ENCODE measurements around the gene HIC1. TPM values are rescaled to one million over a fixed set of nuclear protein-coding genes. Genes with fewer than 3 reads are reported as not detected.
A peak's percentile ranks its signal among the peaks of the same experiment; 100 is the strongest.

Gene HIC1
- total and polyA plus RNA-seq, 4 donors: 0.44 to 4.8 (median 3.7) TPM

DNA sequence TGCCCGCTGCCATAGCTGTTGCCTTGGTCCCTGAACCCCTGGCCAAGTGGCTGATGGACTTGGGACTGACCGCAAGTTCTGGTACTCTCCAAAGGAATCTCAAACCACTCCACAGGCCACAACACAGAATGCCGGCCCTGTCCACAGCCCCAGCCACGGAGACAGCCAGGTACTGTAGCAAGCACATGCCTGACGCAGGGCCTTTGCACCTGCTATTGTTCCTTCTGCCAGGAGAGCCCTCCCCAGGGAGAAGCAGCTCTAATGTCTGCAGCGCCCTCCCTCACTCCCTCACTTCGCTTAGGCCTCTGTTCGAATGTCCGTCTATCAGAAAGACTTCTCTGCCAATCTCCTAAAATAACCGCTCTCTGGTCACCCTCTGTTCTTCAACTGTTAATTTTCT lies 45.2 kb upstream of the HIC1 start:
- no peaks in the 10 kb centered on the region for H3K27me3 ChIP-seq (ENCODE audit: control insufficient read depth in 4 of 4, insufficient read depth in 4 of 4, low read length in 3 of 4)
- H3K4me1 ChIP-seq (ENCODE audit: control insufficient read depth in 4 of 4, insufficient read depth in 4 of 4, low read length in 3 of 4): peaks cover 19 to 70% (median 37%) of the 10 kb centered on the region in 4 donors
- H3K9me3 ChIP-seq (ENCODE audit: control insufficient read depth in 4 of 4, low read length in 3 of 4): no peaks in the 10 kb centered on the region
- H3K9ac ChIP-seq (ENCODE audit: low read depth in 1 of 2, low read length in 2 of 2): no peak overlapping the region
- TF ChIP-seq JUND (IDR thresholded peaks at IDR 0.05) (no peak), RAD21 (IDR thresholded peaks at IDR 0.05) (no peak)
- TF ChIP-seq, protein P1, sequence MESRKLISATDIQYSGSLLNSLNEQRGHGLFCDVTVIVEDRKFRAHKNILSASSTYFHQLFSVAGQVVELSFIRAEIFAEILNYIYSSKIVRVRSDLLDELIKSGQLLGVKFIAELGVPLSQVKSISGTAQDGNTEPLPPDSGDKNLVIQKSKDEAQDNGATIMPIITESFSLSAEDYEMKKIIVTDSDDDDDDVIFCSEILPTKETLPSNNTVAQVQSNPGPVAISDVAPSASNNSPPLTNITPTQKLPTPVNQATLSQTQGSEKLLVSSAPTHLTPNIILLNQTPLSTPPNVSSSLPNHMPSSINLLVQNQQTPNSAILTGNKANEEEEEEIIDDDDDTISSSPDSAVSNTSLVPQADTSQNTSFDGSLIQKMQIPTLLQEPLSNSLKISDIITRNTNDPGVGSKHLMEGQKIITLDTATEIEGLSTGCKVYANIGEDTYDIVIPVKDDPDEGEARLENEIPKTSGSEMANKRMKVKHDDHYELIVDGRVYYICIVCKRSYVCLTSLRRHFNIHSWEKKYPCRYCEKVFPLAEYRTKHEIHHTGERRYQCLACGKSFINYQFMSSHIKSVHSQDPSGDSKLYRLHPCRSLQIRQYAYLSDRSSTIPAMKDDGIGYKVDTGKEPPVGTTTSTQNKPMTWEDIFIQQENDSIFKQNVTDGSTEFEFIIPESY (IDR thresholded peaks at IDR 0.05): no peak
- TF ChIP-seq, protein P2, sequence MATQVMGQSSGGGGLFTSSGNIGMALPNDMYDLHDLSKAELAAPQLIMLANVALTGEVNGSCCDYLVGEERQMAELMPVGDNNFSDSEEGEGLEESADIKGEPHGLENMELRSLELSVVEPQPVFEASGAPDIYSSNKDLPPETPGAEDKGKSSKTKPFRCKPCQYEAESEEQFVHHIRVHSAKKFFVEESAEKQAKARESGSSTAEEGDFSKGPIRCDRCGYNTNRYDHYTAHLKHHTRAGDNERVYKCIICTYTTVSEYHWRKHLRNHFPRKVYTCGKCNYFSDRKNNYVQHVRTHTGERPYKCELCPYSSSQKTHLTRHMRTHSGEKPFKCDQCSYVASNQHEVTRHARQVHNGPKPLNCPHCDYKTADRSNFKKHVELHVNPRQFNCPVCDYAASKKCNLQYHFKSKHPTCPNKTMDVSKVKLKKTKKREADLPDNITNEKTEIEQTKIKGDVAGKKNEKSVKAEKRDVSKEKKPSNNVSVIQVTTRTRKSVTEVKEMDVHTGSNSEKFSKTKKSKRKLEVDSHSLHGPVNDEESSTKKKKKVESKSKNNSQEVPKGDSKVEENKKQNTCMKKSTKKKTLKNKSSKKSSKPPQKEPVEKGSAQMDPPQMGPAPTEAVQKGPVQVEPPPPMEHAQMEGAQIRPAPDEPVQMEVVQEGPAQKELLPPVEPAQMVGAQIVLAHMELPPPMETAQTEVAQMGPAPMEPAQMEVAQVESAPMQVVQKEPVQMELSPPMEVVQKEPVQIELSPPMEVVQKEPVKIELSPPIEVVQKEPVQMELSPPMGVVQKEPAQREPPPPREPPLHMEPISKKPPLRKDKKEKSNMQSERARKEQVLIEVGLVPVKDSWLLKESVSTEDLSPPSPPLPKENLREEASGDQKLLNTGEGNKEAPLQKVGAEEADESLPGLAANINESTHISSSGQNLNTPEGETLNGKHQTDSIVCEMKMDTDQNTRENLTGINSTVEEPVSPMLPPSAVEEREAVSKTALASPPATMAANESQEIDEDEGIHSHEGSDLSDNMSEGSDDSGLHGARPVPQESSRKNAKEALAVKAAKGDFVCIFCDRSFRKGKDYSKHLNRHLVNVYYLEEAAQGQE (IDR thresholded peaks at IDR 0.05): no peak
- H3K4me3 ChIP-seq (ENCODE audit: low read depth in 1 of 3, low read length in 3 of 3): no peak overlapping the region
- no peak overlapping the region for H3K27ac ChIP-seq (ENCODE audit: low read depth in 1 of 2, low read length in 2 of 2)
- H3K36me3 ChIP-seq (ENCODE audit: control insufficient read depth in 4 of 4, insufficient read depth in 3 of 4, low read depth in 1 of 4, low read length in 3 of 4): no peaks in the 10 kb centered on the region
- no peak for DNase-seq (ENCODE audit: low spot score)
- 97% methylated on average over 10 of the region's 10 CpGs for WGBS

DNA sequence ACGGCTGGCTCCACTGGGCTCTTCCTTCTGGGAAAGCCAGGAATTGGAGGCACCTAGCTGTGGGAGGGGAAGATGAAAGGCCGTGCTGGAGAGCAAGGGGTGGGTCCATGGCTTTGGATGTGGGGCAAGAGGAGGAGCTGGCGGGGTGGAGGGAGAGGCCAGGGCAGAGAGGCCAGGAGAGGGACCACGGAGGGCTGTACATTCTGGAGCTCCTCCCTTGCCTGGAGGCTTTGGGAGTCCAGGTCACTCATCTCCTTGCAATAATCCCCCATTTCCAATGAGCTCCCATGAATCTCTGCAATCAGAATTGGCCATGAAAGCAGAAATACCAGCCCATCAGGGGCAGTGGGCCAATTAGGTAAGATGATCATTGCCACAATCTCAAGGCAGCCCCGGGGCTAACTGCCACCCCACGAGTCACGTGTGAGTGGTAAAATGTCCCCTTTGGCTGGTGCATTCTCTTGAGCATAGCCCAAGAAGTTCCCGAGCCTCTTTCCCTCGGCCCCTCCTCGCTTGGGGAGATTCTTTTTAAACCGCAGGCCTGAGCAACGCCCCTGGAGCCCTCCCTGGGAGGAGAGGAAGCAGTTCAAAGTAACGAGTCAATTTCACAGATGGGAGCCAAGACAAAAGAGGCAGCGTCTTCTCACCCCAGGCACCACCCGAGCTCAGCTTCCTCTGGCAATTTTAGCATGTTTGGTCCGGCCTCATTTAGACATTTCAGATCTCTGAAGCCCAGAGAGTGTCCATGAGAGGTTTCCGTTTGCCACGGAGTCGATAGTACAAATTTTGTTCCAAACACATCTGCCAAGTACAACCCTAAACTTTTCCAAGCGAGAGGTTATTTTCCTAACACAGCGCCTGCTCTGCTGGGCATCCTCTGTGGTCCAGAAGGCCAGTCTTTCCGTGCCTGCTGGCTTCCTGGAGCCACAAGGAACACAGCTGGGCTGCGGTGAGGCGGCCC lies 43.2 kb upstream of the HIC1 start:
- H3K4me3 ChIP-seq (ENCODE audit: low read depth in 1 of 3, low read length in 3 of 3): peak overlapping the region in 1 of 3 donors; percentile 6
- WGBS: 26% methylated on average over 24 of the region's 24 CpGs
- no peaks in the 10 kb centered on the region for H3K9me3 ChIP-seq (ENCODE audit: control insufficient read depth in 4 of 4, low read length in 3 of 4)
- no peak for DNase-seq (ENCODE audit: low spot score)
- peak overlapping the region; percentile 6 to 57 for H3K27ac ChIP-seq (ENCODE audit: low read depth in 1 of 2, low read length in 2 of 2)
- peaks cover 15 to 70% (median 34%) of the 10 kb centered on the region in 4 donors for H3K4me1 ChIP-seq (ENCODE audit: control insufficient read depth in 4 of 4, insufficient read depth in 4 of 4, low read length in 3 of 4)
- H3K27me3 ChIP-seq (ENCODE audit: control insufficient read depth in 4 of 4, insufficient read depth in 4 of 4, low read length in 3 of 4): no peaks in the 10 kb centered on the region
- H3K36me3 ChIP-seq (ENCODE audit: control insufficient read depth in 4 of 4, insufficient read depth in 3 of 4, low read depth in 1 of 4, low read length in 3 of 4): no peaks in the 10 kb centered on the region
- H3K9ac ChIP-seq (ENCODE audit: low read depth in 1 of 2, low read length in 2 of 2): no peak overlapping the region
- TF ChIP-seq HNF4G (IDR thresholded peaks at IDR 0.05) (no peak), HNF4A (conservative IDR thresholded peaks at IDR 0.05) (peak in 1 of 2 donors; percentile 69), NR2F2 (IDR thresholded peaks at IDR 0.05) (no peak), FOXA2 (IDR thresholded peaks at IDR 0.05) (no peak), RAD21 (IDR thresholded peaks at IDR 0.05) (peak in 1 of 2 donors; percentile 22), SP1 (IDR thresholded peaks at IDR 0.05) (peak; percentile 25), TAF1 (conservative IDR thresholded peaks at IDR 0.05) (no peak), EGR1 (IDR thresholded peaks at IDR 0.05; ENCODE audit: low read depth in 2 of 2) (peak in 1 of 2 donors; percentile 38), JUND (IDR thresholded peaks at IDR 0.05) (peak in 1 of 2 donors; percentile 27), FOXA1 (IDR thresholded peaks at IDR 0.05) (no peak), RXRA (IDR thresholded peaks at IDR 0.05) (peak in 1 of 2 donors; percentile 85), GABPA (IDR thresholded peaks at IDR 0.05 in 1 of 2, conservative IDR thresholded peaks at IDR 0.05 in 1 of 2) (no peak), YY1 (IDR thresholded peaks at IDR 0.05) (peak; percentile 53)
- TF ChIP-seq, protein P1 (IDR thresholded peaks at IDR 0.05): no peak
- TF ChIP-seq, protein P3, sequence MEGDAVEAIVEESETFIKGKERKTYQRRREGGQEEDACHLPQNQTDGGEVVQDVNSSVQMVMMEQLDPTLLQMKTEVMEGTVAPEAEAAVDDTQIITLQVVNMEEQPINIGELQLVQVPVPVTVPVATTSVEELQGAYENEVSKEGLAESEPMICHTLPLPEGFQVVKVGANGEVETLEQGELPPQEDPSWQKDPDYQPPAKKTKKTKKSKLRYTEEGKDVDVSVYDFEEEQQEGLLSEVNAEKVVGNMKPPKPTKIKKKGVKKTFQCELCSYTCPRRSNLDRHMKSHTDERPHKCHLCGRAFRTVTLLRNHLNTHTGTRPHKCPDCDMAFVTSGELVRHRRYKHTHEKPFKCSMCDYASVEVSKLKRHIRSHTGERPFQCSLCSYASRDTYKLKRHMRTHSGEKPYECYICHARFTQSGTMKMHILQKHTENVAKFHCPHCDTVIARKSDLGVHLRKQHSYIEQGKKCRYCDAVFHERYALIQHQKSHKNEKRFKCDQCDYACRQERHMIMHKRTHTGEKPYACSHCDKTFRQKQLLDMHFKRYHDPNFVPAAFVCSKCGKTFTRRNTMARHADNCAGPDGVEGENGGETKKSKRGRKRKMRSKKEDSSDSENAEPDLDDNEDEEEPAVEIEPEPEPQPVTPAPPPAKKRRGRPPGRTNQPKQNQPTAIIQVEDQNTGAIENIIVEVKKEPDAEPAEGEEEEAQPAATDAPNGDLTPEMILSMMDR (IDR thresholded peaks at IDR 0.05; ENCODE audit: low read depth, low read length, missing input control): no peak
- TF ChIP-seq, protein P2 (IDR thresholded peaks at IDR 0.05): peak; percentile 29
- TF ChIP-seq, protein P4, sequence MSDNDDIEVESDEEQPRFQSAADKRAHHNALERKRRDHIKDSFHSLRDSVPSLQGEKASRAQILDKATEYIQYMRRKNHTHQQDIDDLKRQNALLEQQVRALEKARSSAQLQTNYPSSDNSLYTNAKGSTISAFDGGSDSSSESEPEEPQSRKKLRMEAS (IDR thresholded peaks at IDR 0.05): peak; percentile 52

Data from liver (tissue), 9 donors.